Putamen (tissue), 1 donor: Measurements from ENCODE around the gene CCDC148.

Experiments
- DNase-seq: peaks from one replicate; pipeline ENCODE4 v3.0.0-alpha.2; 2016; ENCODE audit warnings: low spot score

The CCDC148 gene

GRCh38 chr2:158212301-158212700 lies 244.3 kb downstream of the CCDC148 start:
- no peak for DNase-seq

- DNase-seq = no peak
Measured at GRCh38 chr2:158211502-158211901, 245.1 kb downstream of the CCDC148 start.

- DNase-seq = no peak
Measured at GRCh38 chr2:158207354-158207753, 249.2 kb downstream of the CCDC148 start.

- DNase-seq = no peak
Measured at GRCh38 chr2:158205215-158205614, 251.3 kb downstream of the CCDC148 start.

- no peak for DNase-seq
Measured at GRCh38 chr2:158204741-158205165, 251.8 kb downstream of the CCDC148 start.

- no peak for DNase-seq
Measured at GRCh38 chr2:158202161-158202815, 254.3 kb downstream of the CCDC148 start.

- no peak for DNase-seq
Measured at GRCh38 chr2:158199928-158200650, 256.5 kb downstream of the CCDC148 start.

- no peak for DNase-seq
Measured at GRCh38 chr2:158197940-158198339, 258.6 kb downstream of the CCDC148 start.

- no peak for DNase-seq
Measured at GRCh38 chr2:158194229-158194628, 262.3 kb downstream of the CCDC148 start.

- DNase-seq = no peak
Measured at GRCh38 chr2:158192515-158193443, 263.8 kb downstream of the CCDC148 start.

- DNase-seq = no peak
Measured at GRCh38 chr2:158191076-158191895, 265.3 kb downstream of the CCDC148 start.

GRCh38 chr2:158189526-158189925 lies 267.0 kb downstream of the CCDC148 start:
- no peak for DNase-seq

GRCh38 chr2:158187908-158188307 lies 268.6 kb downstream of the CCDC148 start:
- no peak for DNase-seq

GRCh38 chr2:158184556-158185343 lies 271.8 kb downstream of the CCDC148 start:
- DNase-seq = peak; percentile 35

- DNase-seq = peak; percentile 77
Measured at GRCh38 chr2:158184001-158184400, 272.6 kb downstream of the CCDC148 start.

GRCh38 chr2:158182676-158183295 lies 273.8 kb downstream of the CCDC148 start:
- no peak for DNase-seq

GRCh38 chr2:158181171-158181570 lies 275.4 kb downstream of the CCDC148 start:
- DNase-seq = no peak

GRCh38 chr2:158179660-158180059 lies 276.9 kb downstream of the CCDC148 start:
- DNase-seq = peak; percentile 25

- no peak for DNase-seq
Measured at GRCh38 chr2:158178646-158179045, 277.9 kb downstream of the CCDC148 start.

GRCh38 chr2:158174956-158175355 lies 281.6 kb downstream of the CCDC148 start:
- DNase-seq = no peak
